ENCODE measurements around the gene PPFIA1.
"Not testable (repeated sequence)": the region's sequence is repeated elsewhere in the genome, so short reads cannot be mapped to it uniquely, and the experiment has no call there.

Gene PPFIA1

DNA sequence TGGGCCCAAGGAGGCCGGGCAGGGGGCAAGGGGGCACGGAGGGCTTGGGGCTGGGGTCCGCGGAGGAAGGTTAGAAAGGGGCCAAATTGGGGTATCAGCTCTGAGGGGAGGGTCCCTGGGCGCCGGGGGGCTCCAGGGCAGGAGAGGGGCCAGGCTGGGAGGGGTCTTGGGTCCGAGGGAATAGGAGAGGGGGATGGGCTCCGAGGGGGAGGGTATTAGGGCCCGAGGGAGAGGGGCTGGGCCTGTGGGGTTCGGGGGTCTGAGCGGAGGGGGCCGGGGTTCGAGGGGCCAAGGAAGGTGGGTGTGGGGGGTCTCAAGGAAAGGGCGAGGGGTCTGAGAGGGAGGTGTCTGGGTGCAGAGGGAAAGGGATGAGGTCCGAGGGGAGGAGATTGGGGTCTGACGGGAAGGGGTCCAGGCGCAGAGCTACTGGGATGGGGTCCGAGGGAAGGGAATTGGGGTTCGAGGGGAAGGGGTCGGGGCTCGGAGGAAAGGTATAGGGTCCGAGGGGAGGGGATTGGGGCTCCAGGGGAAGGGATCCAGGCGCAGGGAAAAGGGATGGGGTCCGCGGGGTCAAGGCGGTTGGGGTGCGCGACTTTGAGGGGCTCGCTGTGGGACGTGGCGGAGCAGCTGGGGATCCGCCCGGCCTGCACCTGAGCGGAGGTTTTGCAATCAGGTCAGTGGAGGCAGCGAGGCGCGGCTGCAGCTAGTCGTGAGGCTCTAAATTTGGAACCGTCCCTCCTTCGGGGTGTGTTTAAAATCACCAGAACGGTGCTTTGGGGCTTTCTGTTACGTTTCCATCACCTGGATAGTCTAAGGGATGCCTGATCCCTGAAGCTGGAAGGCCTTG is 128.6 kb downstream of the PPFIA1 start:
- no peak for DNase-seq

DNA sequence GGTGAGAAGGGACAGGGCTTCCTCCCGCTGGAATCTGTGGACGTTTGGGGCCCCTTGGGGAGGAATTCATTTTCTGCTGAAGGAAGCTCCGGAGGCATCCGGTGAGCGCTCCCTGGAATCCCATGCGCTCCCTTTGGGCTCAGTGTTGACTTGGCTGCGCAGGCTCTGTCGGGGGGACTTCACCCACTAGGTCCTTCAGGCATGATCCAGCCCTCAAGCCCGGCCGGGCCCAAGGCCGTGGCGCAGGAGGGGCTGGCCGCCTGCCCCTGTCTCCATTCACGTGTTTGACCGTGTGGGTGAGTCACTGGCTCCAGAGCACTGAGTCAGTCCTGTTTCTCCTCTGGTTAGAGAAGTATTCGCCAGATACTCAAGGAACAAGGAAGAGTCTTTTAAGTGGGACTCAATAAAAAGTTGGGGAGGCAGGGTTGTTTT is 129.2 kb downstream of the PPFIA1 start:
- no peak for DNase-seq

DNA sequence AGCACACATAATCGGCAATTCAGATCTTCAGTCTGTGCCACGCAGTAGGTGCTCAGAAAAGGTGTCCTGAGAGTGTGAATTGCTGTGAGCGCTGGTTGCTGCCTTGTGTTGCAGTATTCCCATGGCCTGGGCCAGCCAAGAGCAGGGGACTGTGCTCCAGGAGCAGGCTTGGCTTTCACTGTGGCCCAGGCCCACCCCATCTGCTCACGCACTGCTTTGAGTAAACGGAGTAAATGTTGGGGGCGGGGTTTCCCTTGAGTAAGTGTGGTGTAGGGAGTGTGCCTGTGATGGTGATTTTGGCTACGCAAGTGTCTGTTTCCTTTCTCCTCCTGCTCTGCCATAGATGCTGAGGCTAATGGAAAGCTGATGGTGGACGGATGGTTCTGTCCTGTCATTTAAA is 130.2 kb downstream of the PPFIA1 start:
- DNase-seq, result no peak

DNA sequence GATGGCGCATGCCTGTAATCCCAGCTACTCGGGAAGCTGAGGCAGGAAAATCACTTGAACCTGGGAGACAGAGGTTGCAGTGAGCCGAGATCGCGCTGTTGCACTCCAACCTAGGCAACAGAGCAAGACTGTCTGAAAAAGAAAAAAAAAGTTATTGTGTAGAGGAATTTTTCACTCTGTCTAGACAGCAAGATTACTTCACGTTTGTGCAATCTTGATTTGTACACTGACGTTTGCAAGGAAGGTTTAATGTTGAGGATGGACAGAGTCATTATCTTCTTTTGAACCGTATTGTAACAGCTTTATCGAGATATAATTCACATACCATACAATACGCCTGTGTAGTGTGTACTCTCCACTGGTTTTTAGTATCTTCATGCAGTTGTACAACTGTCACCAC is 131.5 kb downstream of the PPFIA1 start:
- no peak for DNase-seq

DNA sequence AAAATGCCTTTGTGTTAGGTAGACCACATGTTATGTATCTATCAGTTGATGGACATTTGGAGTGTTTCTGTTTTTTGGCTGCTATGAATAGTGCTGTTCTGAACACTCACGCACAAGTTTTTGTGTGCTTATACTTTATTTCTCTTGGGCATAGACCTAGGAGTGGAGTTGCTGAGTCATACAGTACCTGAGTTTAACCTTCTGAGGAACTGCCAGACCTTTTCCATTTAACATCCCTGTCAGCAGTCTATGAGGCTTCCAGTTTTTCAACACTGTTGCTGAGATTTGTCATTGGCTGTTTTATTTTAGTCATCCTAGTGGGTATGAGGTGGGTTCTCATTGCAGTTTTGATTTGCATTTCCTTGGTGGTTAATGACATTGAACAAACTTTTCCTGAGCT is 132.2 kb downstream of the PPFIA1 start:
- DNase-seq, result no peak

DNA sequence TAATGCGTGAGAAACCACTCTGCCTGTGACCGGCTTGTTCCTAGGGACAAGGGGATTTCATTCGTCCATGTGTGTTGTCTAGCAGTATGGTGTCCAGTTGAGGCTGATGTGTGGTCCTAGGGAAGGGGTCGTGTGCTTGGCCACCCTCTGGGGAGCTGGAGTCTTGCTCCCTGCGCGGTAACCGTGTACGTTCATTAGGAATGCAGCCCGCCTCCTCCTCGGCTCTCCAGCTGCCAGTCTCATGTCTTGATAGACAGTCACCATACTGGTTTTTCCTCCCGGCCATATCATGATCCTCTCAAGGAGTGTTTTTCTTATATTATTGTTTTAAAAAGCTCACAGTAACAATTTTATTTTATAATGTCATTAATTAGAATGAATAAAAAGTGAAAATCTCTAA is 133.8 kb downstream of the PPFIA1 start:
- no peak for DNase-seq

DNA sequence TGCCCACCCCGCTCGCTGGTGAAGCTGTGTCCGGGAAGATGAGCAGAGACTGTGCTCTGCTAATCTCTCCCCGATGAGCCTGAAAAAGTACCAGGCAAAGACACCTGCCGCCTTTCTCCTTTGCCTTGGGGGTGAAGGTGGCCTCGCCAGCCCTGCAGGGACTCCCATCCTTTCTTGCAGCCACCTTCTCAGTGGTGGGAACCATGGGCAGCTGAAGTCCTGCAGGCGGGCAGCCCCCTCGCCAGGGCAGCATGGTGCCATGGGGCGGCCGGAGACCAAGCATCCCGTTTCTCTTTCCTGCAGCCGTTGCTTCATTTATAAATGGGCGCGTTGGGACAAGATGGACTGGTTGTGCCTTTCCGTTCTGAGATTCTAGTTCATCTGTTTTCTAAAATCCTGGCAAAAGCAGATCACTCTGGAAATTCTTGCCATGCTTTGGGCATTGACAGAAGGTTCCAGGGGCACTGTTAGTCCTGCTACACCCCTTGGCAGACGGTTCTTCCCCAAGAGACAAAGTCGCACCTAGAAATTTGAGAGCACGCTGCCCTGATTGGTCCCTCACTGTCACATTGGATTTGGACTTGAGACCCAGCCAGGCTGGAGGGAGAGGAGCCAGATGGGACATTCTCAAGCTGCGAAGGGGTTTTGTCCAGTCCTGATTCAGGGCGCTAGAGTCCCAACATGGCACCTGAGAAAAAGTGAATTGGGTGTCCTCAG is 135.3 kb downstream of the PPFIA1 start:
- no peak for DNase-seq

DNA sequence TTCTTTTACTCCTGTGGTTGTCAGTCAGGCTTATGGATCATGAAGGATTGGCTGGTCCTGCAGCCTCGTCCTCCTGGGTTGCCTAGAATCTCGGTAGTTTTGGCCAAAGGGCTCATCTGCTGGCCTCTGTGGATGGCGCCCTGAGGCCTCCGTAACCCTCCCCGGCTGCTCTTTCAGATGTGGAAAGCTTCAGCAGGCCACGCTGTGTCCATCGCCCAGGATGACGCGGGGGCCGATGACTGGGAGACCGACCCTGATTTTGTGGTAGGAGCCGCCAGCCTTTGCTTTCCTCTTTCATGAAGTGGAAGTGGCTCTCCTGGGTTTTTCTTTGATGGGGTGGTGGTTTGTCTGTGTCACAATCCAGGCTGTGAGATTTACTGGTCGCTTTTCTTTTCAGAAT is 136.6 kb downstream of the PPFIA1 start:
- no peak for DNase-seq

DNA sequence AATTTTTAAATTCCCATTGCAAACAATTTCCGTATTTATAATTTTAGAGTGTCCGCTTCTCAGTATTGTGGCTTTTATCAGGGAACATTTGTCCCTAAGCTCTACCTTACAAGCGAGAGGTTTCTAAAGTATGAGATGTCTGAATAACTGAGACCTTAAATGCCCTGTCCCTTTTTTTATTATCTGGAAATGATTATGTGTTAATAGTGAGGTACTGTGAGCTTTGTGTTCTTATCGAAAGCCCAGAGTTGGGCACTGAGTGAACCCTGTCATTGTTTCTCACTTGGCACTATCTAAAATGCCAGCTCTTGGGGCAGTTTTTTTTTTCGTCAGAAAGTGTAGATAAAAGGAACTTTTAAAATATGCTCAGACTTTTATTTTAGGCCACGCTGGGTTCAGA is 137.3 kb downstream of the PPFIA1 start:
- DNase-seq, result no peak

DNA sequence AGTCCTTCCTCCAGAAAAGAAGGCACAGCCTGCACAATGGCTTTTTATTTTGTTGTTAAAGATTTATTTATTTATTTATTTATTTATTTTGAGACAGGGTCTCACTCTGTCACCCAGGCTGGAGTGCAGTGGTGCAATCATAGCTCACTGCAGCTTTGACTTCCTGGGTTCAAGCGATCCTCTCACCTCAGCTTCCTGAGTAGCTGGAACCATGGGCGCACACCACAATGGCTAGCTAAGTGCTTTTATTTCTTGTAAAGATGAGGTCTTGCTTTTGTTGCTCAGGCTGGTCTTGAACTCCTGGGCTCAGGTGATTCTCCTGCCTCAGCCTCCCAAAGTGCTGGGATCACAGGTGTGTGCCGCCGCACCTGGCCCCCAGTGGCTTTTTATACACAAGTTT is 137.8 kb downstream of the PPFIA1 start:
- DNase-seq, result not testable (repeated sequence)

DNA sequence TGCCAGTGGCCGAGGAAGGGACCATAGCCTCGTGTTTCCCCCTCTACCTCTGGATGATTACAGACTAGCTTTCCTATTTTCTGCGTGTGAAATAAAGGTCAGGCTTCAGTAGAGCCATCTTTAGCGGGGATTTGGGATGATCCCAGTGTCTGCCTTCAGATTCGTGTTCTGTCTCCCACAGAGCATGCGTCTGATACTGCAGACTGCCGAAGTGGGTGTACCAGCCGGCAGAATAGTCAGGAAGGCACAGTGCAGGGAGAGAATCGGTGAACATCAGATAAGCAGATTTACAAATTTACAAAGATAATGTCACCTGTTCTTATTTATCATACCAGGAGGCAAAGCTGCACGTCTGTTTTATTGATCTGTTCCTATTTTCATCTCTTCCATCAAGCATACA is 138.9 kb downstream of the PPFIA1 start:
- DNase-seq, result no peak

DNA sequence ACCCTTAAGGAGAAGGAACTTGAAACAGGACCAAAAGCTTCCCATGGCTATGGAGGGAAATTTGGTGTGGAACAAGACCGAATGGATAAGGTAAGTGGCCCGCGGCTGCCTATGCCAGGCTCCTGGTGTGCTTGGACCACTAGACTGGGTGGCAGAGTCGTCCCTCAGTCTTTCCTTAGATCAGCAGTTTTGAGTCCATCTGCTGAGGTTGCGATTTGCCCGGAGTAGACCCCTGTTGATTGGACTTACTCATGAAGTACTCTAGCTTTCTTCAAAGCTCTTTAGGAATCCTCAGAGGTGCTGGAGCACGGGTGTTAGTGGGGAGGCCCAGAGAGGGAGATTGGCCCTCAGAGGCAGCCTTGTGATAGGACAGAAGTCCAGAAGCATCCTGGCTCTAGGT is 139.4 kb downstream of the PPFIA1 start:
- no peak for DNase-seq

DNA sequence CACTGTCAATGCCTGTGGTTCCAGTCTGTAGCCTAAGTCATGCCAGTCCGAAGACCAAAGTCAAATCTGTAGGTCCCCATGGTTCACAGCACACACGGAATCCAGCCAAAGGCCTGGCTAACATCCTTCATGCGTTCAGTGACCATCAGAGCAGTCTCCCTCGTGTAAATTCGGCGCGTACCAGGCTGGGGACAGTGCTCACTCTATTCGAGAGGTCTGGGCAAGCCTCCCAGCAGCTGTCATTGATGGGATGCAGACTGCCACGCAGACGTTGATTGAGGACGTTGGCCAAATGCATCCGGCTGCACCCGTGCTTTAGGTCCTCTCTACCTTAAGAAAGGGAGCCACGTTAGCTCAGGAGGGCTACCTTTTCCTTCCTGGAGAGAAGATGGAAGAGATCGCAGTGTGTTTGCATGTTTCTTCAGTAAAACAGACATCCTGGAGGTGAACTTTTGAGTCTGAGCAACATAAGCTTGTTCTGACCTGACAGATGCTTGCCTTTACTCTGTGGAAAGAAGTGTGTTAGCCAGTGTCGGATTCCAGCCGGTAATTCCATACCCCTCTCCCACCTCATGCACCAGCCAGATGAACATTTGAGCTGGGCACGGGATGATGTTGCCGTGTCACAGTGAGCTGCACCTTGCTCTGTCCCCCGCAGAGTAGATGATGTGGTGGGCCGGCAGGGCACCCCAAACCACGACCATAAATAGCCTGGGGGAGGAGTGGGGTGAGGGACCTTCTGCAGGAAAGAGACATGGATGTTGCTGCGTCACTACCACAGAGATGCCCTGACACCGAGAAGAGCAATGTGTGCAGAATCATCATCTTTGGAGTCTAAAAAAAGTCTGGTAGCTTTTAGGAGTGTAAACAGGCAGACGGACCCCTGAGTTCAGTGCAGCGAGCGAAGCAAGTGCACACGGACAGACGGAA is 140.1 kb downstream of the PPFIA1 start:
- DNase-seq, result no peak

DNA sequence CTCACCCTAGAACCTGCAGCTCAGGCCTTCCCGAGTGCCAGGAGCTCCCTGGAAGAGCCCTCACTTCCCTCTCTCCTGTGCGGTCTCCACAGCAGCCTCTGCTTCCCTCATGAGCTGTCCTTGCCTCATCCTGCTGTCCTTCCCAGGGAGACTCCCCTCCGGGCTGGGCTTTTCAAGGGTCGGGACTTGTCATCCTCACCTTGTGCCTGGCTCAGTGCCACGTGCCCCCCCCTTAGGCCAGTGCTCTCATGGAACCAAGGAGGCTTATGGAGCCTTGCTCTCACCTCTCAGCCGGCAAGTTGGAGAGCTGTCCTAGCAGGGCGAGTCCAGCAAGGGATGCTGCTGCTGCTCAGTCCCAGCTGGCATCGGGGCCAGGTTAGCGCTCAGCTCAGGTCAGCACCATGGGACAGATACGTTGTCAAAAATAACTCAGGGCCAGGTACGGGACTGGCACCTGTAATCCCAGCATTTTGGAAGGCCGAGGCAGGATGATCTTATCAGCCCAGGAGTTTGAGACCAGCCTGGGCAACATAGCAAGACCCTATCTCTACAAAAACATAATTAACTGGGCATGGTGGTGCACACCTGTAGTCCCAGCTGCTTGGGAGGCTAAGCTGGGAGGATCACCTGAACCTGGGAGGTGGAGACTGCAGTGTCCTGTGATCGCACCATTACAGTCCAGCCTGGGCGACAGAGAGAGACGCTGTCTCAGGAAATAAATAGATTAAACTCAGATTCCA is 141.4 kb downstream of the PPFIA1 start:
- no peak for DNase-seq

DNA sequence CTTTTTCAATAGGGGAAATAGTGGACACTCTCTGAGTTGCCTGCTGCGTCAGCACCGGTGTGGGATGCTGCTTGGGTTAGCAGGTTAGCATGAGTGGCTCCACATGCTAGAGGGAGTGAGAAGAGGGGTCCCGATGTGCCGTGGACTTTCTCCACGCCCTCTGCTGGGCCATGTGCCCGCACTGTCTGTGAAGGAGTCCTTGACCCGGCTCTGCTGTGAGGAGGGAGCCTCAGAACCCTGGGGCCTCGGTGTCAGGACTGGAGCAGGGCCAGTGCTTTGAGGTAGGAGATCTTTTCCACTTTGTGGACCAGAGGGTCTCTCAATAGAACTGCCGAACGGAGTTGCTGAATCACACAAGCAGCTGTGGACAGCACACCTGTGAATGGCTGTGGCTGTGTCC is 142.7 kb downstream of the PPFIA1 start:
- DNase-seq, result no peak

DNA sequence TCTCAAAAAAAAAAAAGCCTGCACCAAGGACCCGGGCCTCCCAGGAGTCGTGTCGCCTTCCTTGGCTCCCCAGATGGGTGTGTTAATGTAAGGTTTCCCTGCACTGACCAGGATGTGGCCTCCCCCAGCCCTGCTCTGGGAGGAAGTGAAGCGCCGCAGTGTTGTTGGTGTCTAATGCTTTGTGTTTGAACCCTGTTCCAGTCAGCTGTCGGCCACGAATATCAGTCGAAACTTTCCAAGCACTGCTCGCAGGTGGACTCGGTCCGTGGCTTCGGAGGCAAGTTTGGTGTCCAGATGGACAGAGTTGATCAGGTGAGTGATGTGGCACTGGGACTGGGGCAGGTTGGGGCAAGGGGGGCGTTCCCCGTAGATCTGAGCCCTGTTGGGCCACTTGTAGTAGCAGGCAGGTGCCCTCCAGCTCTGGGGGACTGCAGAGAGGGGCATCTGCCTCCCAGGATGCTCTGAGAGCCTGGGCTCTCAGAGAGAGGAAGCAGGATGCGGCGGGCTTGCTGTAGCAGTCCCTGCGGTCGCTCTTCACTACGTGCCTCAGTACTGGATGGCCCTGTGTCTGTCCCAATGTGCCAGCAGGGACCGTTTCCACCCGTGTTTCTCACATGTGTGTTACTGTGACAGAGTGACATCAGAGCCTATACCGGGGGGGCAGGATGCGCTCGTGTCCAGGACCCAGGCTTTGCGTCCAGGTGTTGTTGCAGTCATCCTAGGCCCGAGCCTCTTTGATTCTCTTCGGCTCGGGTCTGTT is 144.0 kb downstream of the PPFIA1 start:
- DNase-seq, result no peak

DNA sequence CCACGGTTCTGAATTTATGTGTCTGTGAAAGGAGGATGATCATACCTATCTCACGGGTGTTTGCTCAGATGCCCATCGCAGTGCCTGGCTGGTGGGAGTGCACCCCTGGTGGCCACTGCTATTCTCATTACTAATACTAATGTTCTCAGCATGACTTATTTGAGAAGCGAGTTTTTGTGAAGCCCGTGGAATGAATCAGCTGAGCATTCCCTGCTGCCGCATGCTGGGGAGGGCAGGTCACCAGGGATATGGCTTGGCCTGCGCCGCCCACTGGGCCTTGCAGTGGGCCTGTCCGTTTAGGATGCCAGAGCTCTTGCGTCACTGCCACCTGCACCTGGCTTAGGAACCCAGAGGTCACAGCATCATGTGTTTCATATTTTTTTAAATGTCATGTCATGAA is 144.7 kb downstream of the PPFIA1 start:
- no peak for DNase-seq

DNA sequence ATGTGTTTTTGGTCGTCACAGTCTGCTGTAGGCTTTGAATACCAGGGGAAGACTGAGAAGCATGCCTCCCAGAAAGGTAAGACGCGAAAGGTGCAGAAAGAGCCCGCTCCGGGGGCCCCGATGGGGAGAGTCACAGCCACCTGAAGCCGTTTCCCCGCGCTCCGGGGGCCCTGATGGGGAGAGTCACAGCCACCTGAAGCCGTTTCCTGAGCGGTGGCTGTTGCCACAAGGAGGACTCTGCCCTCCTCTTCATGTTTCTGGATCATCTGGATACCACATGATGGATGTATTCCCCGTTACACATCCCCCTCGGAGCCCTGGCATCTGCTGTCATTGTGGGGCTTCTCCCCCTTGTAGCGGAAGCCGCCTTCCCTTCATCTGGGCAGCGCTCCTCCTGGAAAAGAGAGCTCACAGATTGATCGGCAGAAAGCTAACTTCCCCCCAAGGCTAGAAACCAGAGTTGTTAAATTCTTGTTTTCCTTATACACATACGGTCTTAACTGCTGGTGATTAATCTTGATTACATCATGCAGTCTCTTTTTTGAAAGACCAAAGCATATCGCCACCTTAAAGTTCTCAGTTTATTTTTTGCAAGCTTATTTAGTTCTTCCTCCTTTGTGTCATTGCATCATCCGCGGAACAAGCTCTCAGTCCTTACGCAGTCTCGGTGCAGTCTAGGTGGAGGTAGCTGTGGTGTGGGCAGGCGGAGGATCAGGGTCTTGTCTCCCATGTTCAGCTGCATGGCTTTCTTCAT is 145.3 kb downstream of the PPFIA1 start:
- no peak for DNase-seq

DNA sequence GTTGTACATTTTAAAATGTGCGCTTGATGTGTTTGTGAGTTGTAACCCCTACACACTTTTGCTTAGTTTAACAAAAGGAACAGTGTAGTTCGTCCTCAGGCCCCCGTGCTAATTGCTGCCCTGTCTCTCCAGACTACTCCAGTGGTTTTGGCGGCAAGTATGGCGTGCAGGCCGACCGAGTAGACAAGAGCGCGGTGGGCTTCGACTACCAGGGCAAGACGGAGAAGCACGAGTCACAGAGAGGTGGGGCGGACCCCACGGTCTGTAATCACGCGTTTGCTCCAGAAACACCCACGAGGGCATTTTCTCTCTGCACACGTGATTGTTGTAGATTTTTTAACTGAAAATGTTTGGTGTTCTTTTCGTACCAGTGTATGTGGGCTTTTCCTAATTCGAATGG is 146.4 kb downstream of the PPFIA1 start:
- DNase-seq, result no peak

DNA sequence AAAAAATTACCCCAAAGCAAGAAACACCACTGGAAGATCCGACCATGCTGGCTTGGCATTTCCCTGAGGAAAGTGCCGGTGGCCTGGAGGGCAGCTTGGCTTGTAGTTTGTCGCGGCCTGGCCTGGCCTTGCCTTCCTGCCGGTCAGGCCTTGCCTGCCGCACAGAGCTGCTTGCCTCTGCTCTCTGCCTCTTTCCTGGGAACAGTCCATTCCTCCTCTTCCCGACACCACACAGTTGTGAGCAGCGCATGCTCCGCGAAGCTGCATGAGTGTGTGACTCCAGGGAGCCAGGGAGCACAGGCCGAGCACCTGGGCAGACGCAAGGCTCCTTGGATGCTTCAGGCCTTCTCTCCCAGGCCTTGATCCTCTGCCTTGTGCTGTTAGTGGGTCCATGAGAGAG is 147.6 kb downstream of the PPFIA1 start:
- no peak for DNase-seq

All from activated T-cell treated with anti-CD3 and anti-CD28 coated beads for 4 hours (primary cell).